ENCODE data around the gene SLC9A9.

SLC9A9 gene

DNA sequence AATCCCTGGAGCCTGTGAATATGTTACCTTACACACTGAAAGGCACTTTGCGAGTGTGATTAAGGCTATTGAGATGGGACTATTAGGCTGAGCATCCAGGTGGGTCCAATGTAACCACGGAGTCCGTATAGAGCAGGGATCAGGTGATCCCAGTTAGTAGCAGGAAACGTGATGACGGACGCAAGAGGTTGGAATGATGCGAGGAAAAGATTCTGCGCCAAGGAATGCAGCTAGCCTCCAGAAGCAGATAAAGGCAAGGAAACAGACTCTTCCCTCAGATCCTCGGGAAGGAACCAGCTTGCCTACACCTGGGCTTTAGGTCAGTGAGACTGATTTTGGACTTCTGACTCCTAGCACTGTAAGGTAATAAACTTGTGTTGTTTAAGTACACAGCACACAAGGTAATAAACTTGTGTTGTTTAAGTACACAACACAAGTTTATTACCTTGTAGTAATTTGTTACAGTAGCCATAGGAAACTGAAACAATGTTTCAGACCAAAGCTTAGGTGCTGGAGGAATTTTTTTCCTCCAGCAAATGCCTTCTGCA, 603.7 kb downstream of the SLC9A9 start:
- Histone ChIP-seq H3K36me3 (ENCODE audit: control insufficient read depth, insufficient read depth, low read length) (no peaks in the 10 kb centered on the region), H3K4me3 (ENCODE audit: low read length) (no peak overlapping the region), H3K23ac (ENCODE audit: low read length) (no peak overlapping the region), H3K27me3 (ENCODE audit: insufficient read depth, low read length, poor library complexity) (no peaks in the 10 kb centered on the region), H3K4me2 (ENCODE audit: low read length) (no peak overlapping the region), H2BK5ac (ENCODE audit: low read length) (no peak overlapping the region), H3K4me1 (ENCODE audit: control insufficient read depth, low read depth, low read length) (no peaks in the 10 kb centered on the region), H3K9ac (ENCODE audit: low read length) (no peak overlapping the region), H3K79me2 (ENCODE audit: control insufficient read depth, insufficient read depth, low read length) (no peaks in the 10 kb centered on the region), H3K27ac (ENCODE audit: low read depth, low read length) (no peak overlapping the region), H3K18ac (ENCODE audit: low read length) (no peak overlapping the region), H2BK15ac (replicated peaks; ENCODE audit: low read depth) (no peak overlapping the region), H2AK5ac (ENCODE audit: low read length) (no peak overlapping the region), H2BK120ac (ENCODE audit: low read depth, low read length) (no peak overlapping the region), H4K5ac (ENCODE audit: low read length) (no peak overlapping the region), H4K8ac (ENCODE audit: low read depth, low read length) (no peak overlapping the region), H3K4ac (ENCODE audit: low read depth, low read length) (no peak overlapping the region), H3K56ac (ENCODE audit: low read length) (no peak overlapping the region), H3K79me1 (ENCODE audit: low read length) (no peaks in the 10 kb centered on the region)
- no peak for DNase-seq
- WGBS (ENCODE audit: extremely low coverage, insufficient coverage, low lambda C conversion rate): no CpG with 5 or more reads among the region's 9 CpGs

DNA sequence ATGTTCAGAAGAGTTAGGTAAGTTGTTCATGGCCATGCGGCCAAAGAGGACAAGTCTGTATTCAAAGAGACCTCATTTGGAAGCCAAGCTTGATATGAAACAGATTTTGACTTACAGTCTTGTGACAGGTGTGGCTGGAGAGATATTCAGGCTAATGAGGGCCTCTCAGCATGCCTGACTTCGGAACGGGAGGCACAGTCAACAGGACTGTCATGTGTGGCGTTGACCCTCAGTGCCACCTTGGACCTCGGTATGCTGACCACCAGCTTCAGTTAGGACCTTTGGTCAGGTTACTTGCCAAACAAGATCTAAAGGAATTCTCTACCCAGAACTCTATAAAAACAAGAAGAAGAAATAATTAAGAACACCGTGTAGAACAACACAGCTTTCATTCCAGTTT, 604.6 kb downstream of the SLC9A9 start:
- H3K27me3 ChIP-seq (ENCODE audit: insufficient read depth, low read length, poor library complexity): no peaks in the 10 kb centered on the region
- no peak overlapping the region for H2BK15ac ChIP-seq (replicated peaks; ENCODE audit: low read depth)
- H3K36me3 ChIP-seq (ENCODE audit: control insufficient read depth, insufficient read depth, low read length): no peaks in the 10 kb centered on the region
- no peak overlapping the region for H3K4me2 ChIP-seq (ENCODE audit: low read length)
- H4K5ac ChIP-seq (ENCODE audit: low read length): no peak overlapping the region
- no peak overlapping the region for H2BK120ac ChIP-seq (ENCODE audit: low read depth, low read length)
- no peaks in the 10 kb centered on the region for H3K4me1 ChIP-seq (ENCODE audit: control insufficient read depth, low read depth, low read length)
- H4K8ac ChIP-seq (ENCODE audit: low read depth, low read length): no peak overlapping the region
- no peak overlapping the region for H3K4me3 ChIP-seq (ENCODE audit: low read length)
- no peak overlapping the region for H3K4ac ChIP-seq (ENCODE audit: low read depth, low read length)
- no peak overlapping the region for H3K56ac ChIP-seq (ENCODE audit: low read length)
- H3K79me2 ChIP-seq (ENCODE audit: control insufficient read depth, insufficient read depth, low read length): no peaks in the 10 kb centered on the region
- no peak overlapping the region for H3K23ac ChIP-seq (ENCODE audit: low read length)
- H3K9ac ChIP-seq (ENCODE audit: low read length): no peak overlapping the region
- no peak for DNase-seq
- WGBS (ENCODE audit: extremely low coverage, insufficient coverage, low lambda C conversion rate): no CpG with 5 or more reads among the region's 6 CpGs
- H3K27ac ChIP-seq (ENCODE audit: low read depth, low read length): no peak overlapping the region
- no peak overlapping the region for H2AK5ac ChIP-seq (ENCODE audit: low read length)
- no peaks in the 10 kb centered on the region for H3K79me1 ChIP-seq (ENCODE audit: low read length)
- H2BK5ac ChIP-seq (ENCODE audit: low read length): no peak overlapping the region
- H3K18ac ChIP-seq (ENCODE audit: low read length): no peak overlapping the region

DNA sequence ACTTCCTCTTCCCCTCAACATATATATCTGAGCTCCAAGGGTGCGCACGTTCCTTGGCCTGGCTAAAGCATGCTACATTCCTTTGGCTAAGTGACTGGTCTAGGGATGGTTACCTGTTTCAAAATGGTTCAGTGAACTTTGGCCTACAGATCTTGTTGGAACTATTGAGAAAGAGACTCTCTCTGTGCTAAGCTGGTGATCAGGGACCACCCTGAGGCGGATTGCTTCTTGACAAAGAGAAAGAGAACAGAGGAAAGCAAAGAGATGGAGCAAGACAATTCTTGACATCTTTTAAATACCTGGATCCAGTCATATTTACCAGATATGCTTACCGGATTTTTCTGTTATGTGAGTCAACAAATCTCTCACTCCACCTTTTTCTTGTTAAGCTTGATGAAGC, 605.6 kb downstream of the SLC9A9 start:
- Histone ChIP-seq H3K27me3 (ENCODE audit: insufficient read depth, low read length, poor library complexity) (no peaks in the 10 kb centered on the region), H3K79me1 (ENCODE audit: low read length) (no peaks in the 10 kb centered on the region), H3K4ac (ENCODE audit: low read depth, low read length) (no peak overlapping the region), H3K4me3 (ENCODE audit: low read length) (no peak overlapping the region), H2BK15ac (replicated peaks; ENCODE audit: low read depth) (no peak overlapping the region), H3K4me1 (ENCODE audit: control insufficient read depth, low read depth, low read length) (no peaks in the 10 kb centered on the region), H3K23ac (ENCODE audit: low read length) (no peak overlapping the region), H3K18ac (ENCODE audit: low read length) (no peak overlapping the region), H3K4me2 (ENCODE audit: low read length) (no peak overlapping the region), H4K5ac (ENCODE audit: low read length) (no peak overlapping the region), H3K9ac (ENCODE audit: low read length) (no peak overlapping the region), H3K79me2 (ENCODE audit: control insufficient read depth, insufficient read depth, low read length) (no peaks in the 10 kb centered on the region), H2AK5ac (ENCODE audit: low read length) (no peak overlapping the region), H3K27ac (ENCODE audit: low read depth, low read length) (no peak overlapping the region), H3K56ac (ENCODE audit: low read length) (no peak overlapping the region), H2BK5ac (ENCODE audit: low read length) (no peak overlapping the region), H3K36me3 (ENCODE audit: control insufficient read depth, insufficient read depth, low read length) (no peaks in the 10 kb centered on the region), H2BK120ac (ENCODE audit: low read depth, low read length) (no peak overlapping the region), H4K8ac (ENCODE audit: low read depth, low read length) (no peak overlapping the region)
- WGBS (ENCODE audit: extremely low coverage, insufficient coverage, low lambda C conversion rate): no CpG with 5 or more reads among the region's 4 CpGs
- no peak for DNase-seq

DNA sequence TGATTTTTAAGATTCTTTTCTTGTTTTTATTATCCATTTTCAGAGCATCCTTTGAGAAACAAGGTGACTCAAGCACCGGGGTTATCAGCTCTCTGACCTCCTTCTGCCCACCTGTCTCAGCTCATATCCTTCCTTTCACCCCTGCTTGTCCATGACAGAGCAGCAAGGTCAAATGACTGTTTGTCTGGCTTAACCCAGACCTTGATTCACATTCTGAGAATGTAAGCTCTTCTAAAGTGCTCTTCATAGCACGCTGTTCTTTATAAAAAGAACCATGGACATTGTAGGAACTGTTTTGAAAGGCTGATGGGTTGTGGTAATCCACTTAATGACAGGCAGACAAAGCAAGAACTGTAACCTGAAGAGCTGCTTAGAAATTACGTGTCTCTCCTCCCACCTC, 606.2 kb downstream of the SLC9A9 start:
- Histone ChIP-seq H2BK15ac (replicated peaks; ENCODE audit: low read depth) (no peak overlapping the region), H3K23ac (ENCODE audit: low read length) (no peak overlapping the region), H3K4me1 (ENCODE audit: control insufficient read depth, low read depth, low read length) (no peaks in the 10 kb centered on the region), H3K79me2 (ENCODE audit: control insufficient read depth, insufficient read depth, low read length) (no peaks in the 10 kb centered on the region), H3K27me3 (ENCODE audit: insufficient read depth, low read length, poor library complexity) (no peaks in the 10 kb centered on the region), H3K4me2 (ENCODE audit: low read length) (no peak overlapping the region), H4K8ac (ENCODE audit: low read depth, low read length) (no peak overlapping the region), H3K18ac (ENCODE audit: low read length) (no peak overlapping the region), H3K4ac (ENCODE audit: low read depth, low read length) (no peak overlapping the region), H2BK5ac (ENCODE audit: low read length) (no peak overlapping the region), H3K36me3 (ENCODE audit: control insufficient read depth, insufficient read depth, low read length) (no peaks in the 10 kb centered on the region), H3K9ac (ENCODE audit: low read length) (no peak overlapping the region), H3K27ac (ENCODE audit: low read depth, low read length) (no peak overlapping the region), H2BK120ac (ENCODE audit: low read depth, low read length) (no peak overlapping the region), H4K5ac (ENCODE audit: low read length) (no peak overlapping the region), H3K4me3 (ENCODE audit: low read length) (no peak overlapping the region), H3K56ac (ENCODE audit: low read length) (no peak overlapping the region), H2AK5ac (ENCODE audit: low read length) (no peak overlapping the region), H3K79me1 (ENCODE audit: low read length) (no peaks in the 10 kb centered on the region)
- WGBS (ENCODE audit: extremely low coverage, insufficient coverage, low lambda C conversion rate): no CpG with 5 or more reads among the region's 3 CpGs
- no peak for DNase-seq

DNA sequence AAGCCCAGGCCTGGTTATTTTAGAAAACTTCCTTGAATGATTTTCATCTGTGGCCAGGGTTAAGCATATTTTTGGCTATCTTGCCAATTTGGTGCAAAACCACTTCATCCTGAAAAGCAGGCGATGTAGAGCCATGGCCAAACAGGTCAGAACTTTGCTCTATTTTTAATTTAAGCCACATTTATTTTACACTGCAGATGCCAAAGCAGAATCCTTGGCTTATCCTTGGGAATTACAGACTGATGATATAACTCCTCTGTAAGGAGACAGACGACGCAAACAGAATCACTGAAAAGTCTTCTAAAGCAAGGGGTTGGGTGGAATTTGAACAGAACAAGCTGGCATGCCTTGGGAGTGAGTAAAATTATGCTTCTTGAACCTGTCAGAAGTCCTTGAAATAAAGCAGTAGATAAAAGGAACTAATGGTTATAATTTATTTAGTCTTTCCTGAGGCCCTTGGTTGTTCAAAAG, 606.8 kb downstream of the SLC9A9 start:
- H3K79me2 ChIP-seq (ENCODE audit: control insufficient read depth, insufficient read depth, low read length): no peaks in the 10 kb centered on the region
- H3K79me1 ChIP-seq (ENCODE audit: low read length): no peaks in the 10 kb centered on the region
- WGBS (ENCODE audit: extremely low coverage, insufficient coverage, low lambda C conversion rate): no CpG with 5 or more reads among the region's 3 CpGs
- no peak overlapping the region for H3K18ac ChIP-seq (ENCODE audit: low read length)
- no peak overlapping the region for H2BK5ac ChIP-seq (ENCODE audit: low read length)
- no peak overlapping the region for H4K8ac ChIP-seq (ENCODE audit: low read depth, low read length)
- no peak overlapping the region for H2BK120ac ChIP-seq (ENCODE audit: low read depth, low read length)
- H3K27ac ChIP-seq (ENCODE audit: low read depth, low read length): no peak overlapping the region
- no peak overlapping the region for H2AK5ac ChIP-seq (ENCODE audit: low read length)
- H3K4me3 ChIP-seq (ENCODE audit: low read length): no peak overlapping the region
- H3K36me3 ChIP-seq (ENCODE audit: control insufficient read depth, insufficient read depth, low read length): no peaks in the 10 kb centered on the region
- no peak overlapping the region for H3K9ac ChIP-seq (ENCODE audit: low read length)
- H3K23ac ChIP-seq (ENCODE audit: low read length): no peak overlapping the region
- no peaks in the 10 kb centered on the region for H3K4me1 ChIP-seq (ENCODE audit: control insufficient read depth, low read depth, low read length)
- H2BK15ac ChIP-seq (replicated peaks; ENCODE audit: low read depth): no peak overlapping the region
- H3K56ac ChIP-seq (ENCODE audit: low read length): no peak overlapping the region
- no peak overlapping the region for H4K5ac ChIP-seq (ENCODE audit: low read length)
- no peaks in the 10 kb centered on the region for H3K27me3 ChIP-seq (ENCODE audit: insufficient read depth, low read length, poor library complexity)
- DNase-seq: no peak
- H3K4me2 ChIP-seq (ENCODE audit: low read length): no peak overlapping the region
- no peak overlapping the region for H3K4ac ChIP-seq (ENCODE audit: low read depth, low read length)

DNA sequence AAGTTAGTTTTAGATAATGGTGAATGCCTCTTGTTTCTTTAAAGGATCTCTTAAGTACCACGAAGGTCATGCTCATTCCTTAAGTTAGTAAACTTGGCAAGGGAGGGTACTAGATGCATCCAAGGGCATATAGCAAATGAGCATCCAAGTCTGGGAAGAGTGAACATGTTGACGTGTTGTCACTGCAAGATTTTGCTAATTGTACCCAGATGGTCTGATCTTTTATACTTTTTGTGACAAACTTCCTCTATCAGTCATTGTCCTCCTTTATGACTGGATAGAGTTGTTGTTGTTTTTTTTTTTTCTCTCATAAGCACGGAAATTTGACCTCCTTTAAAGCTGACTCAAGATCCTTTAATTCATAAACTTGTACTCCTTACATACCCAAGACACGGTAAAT, 607.4 kb downstream of the SLC9A9 start:
- no peak overlapping the region for H3K27ac ChIP-seq (ENCODE audit: low read depth, low read length)

More for the DNA sequence above, 607.4 kb downstream of the SLC9A9 start:
- Histone ChIP-seq H3K36me3 (ENCODE audit: control insufficient read depth, insufficient read depth, low read length) (no peaks in the 10 kb centered on the region), H3K4me1 (ENCODE audit: control insufficient read depth, low read depth, low read length) (no peaks in the 10 kb centered on the region), H2AK5ac (ENCODE audit: low read length) (no peak overlapping the region), H3K9ac (ENCODE audit: low read length) (no peak overlapping the region), H3K56ac (ENCODE audit: low read length) (no peak overlapping the region), H4K5ac (ENCODE audit: low read length) (no peak overlapping the region), H3K27me3 (ENCODE audit: insufficient read depth, low read length, poor library complexity) (no peaks in the 10 kb centered on the region), H2BK15ac (replicated peaks; ENCODE audit: low read depth) (no peak overlapping the region), H3K23ac (ENCODE audit: low read length) (no peak overlapping the region), H4K8ac (ENCODE audit: low read depth, low read length) (no peak overlapping the region), H3K18ac (ENCODE audit: low read length) (no peak overlapping the region), H3K79me1 (ENCODE audit: low read length) (no peaks in the 10 kb centered on the region), H3K4me2 (ENCODE audit: low read length) (no peak overlapping the region), H2BK5ac (ENCODE audit: low read length) (no peak overlapping the region), H3K4ac (ENCODE audit: low read depth, low read length) (no peak overlapping the region), H3K4me3 (ENCODE audit: low read length) (no peak overlapping the region), H2BK120ac (ENCODE audit: low read depth, low read length) (no peak overlapping the region), H3K79me2 (ENCODE audit: control insufficient read depth, insufficient read depth, low read length) (no peaks in the 10 kb centered on the region)
- WGBS (ENCODE audit: extremely low coverage, insufficient coverage, low lambda C conversion rate): no CpG with 5 or more reads among the region's 4 CpGs
- DNase-seq: no peak
